Neutrophil (primary cell): ENCODE measurements around the gene PSAPL1.

Experiments
- H3K27ac ChIP-seq: fragments of 200-600 bp; sonication (generic); 2 replicates; pipeline ENCODE4 v1.5.1; 2016; ENCODE audit warnings: mild to moderate bottlenecking, moderate library complexity
- H3K27me3 ChIP-seq: fragments of 200-600 bp; sonication (generic); 2 replicates; pipeline ENCODE4 v1.6.0; 2016; ENCODE audit warnings: mild to moderate bottlenecking
- H3K36me3 ChIP-seq: fragments of 200-600 bp; sonication (generic); 2 replicates; pipeline ENCODE4 v1.5.1; 2017
- H3K4me1 ChIP-seq, 2 experiments: fragments of 200-600 bp in 1 of 2; sonication (generic) in 1 of 2; 1 replicate in 1 of 2; 2 replicates in 1 of 2; pipeline versions ENCODE4 v1.5.1 to v1.6.1; 2013 to 2016; ENCODE audit warnings: low read depth in 1 of 2, low read length in 1 of 2, mild to moderate bottlenecking in 1 of 2, moderate library complexity in 1 of 2; ENCODE audit not compliant: control insufficient read depth in 1 of 2, insufficient read depth in 1 of 2
- H3K4me3 ChIP-seq, 2 experiments: fragments of 200-600 bp in 1 of 2; sonication (generic) in 1 of 2; 1 replicate in 1 of 2; 2 replicates in 1 of 2; pipeline ENCODE4 v1.5.1; 2013 to 2016; ENCODE audit warnings: low read depth in 1 of 2, low read length in 1 of 2, mild to moderate bottlenecking in 1 of 2, moderate library complexity in 1 of 2
- H3K9me3 ChIP-seq: fragments of 200-600 bp; sonication (generic); 2 replicates; pipeline ENCODE4 v1.5.1; 2016
- TF ChIP-seq, protein P1 (sequence below): fragments of 200-600 bp; sonication (generic); IDR thresholded peaks from 2 replicates; pipeline ENCODE4 v1.5.1; 2016; ENCODE audit warnings: antibody characterized with exemption

PSAPL1 gene

DNA sequence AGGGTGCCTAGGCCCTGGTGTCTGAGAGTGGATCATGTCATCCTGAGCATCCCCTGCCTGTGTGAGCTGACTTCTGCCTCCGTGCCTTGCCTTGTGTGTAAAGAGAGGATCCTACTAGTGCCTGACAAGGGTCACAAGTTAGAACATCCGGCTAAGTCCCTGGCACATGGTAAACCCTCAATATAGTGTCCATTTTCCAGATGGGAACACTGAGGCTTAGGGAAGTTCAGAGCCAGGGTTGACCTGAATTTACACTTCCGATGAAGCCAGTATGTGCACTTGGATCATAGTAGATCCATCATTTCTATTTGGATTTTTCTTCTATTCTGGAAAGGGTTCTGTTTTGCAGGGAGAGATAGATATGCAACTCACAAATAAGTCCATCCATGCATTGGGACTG lies 12.5 kb upstream of the PSAPL1 start:
- Histone ChIP-seq H3K27me3 (peaks cover 16% of the 10 kb centered on the region), H3K4me3 (no peak overlapping the region)
- TF ChIP-seq, protein P1, sequence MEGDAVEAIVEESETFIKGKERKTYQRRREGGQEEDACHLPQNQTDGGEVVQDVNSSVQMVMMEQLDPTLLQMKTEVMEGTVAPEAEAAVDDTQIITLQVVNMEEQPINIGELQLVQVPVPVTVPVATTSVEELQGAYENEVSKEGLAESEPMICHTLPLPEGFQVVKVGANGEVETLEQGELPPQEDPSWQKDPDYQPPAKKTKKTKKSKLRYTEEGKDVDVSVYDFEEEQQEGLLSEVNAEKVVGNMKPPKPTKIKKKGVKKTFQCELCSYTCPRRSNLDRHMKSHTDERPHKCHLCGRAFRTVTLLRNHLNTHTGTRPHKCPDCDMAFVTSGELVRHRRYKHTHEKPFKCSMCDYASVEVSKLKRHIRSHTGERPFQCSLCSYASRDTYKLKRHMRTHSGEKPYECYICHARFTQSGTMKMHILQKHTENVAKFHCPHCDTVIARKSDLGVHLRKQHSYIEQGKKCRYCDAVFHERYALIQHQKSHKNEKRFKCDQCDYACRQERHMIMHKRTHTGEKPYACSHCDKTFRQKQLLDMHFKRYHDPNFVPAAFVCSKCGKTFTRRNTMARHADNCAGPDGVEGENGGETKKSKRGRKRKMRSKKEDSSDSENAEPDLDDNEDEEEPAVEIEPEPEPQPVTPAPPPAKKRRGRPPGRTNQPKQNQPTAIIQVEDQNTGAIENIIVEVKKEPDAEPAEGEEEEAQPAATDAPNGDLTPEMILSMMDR, result no peak

DNA sequence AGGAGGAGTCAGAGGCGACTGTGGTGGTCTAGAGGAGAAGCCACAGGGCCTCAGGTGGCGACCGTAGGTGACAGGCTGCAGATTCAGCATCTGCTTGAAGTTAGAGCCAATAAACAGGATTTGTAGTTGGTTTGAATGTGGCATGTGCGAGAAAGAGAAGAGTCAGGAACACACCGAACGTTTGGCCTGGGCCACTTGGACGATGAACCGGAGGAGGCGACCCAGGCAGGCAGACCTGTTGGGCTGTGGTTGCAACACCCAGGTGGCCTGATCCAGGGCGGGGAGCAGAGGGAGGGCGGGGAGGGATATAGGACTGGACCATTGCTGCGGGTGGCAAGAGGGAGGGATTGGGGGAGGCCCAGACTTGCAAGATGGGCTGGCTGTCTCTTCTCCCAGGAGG lies 10.0 kb upstream of the PSAPL1 start:
- Histone ChIP-seq H3K27me3 (peaks cover 16% of the 10 kb centered on the region), H3K9me3 (no peaks in the 10 kb centered on the region), H3K27ac (no peak overlapping the region), H3K4me3 (no peak overlapping the region), H3K36me3 (no peaks in the 10 kb centered on the region), H3K4me1 (no peaks in the 10 kb centered on the region)
- TF ChIP-seq, protein P1, result no peak

More for the DNA sequence above, 12.5 kb upstream of the PSAPL1 start:
- H3K4me1 ChIP-seq, result no peaks in the 10 kb centered on the region
- H3K9me3 ChIP-seq, result no peaks in the 10 kb centered on the region
- no peaks in the 10 kb centered on the region for H3K36me3 ChIP-seq
- H3K27ac ChIP-seq, result no peak overlapping the region

DNA sequence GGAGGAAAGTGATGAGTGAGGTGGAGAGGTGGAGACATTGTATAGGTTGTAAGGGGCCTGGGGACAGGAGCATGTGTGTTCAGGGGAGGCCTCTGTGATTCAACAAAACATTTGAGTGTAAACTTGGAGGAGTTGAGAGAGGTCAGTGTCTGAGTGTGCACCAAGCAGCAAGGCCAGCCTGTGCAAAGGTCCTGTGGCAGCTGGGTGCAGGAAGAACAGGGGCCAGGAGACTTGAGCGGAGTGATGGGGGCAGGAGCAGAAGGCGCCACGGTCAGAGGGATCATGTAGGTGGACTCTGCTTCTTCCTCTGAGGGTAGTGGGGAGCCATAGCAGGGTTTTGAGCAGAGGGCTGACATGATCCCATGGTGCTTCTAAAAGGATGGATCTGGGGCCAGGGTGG lies 9.6 kb upstream of the PSAPL1 start:
- Histone ChIP-seq H3K27me3 (peaks cover 16% of the 10 kb centered on the region), H3K36me3 (no peaks in the 10 kb centered on the region), H3K27ac (no peak overlapping the region), H3K4me3 (no peak overlapping the region), H3K4me1 (no peaks in the 10 kb centered on the region), H3K9me3 (no peaks in the 10 kb centered on the region)
- TF ChIP-seq, protein P1, result no peak

DNA sequence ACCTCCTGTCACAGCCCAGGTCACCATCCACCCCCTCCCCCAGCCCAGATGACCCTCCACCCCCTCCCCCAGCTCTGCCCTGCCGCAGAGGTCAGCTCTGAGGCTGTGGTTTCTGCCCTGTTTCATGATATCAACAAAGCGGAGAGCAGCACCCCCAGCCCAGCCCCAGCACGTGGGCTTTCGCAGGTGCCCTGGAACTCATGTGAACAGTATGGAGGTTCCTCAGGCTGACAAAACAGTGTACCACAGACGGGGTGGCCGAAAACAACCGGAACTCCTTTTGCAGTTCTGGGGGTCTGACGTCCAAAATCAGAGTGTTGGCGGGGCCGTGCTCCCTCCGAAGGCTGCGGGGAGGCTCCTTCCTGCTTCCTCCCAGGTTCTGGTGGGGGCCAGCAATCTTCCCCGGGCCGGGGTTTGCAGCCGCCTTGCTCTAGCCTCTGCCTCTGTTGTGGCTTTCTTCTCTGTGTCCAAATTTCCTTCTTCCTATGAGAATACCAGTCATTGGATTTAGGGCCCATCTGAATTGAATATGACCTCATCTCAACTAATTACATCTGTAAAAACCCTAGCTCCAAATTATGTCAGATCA lies 7.9 kb upstream of the PSAPL1 start:
- Histone ChIP-seq H3K4me3 (no peak overlapping the region), H3K27ac (no peak overlapping the region), H3K36me3 (no peaks in the 10 kb centered on the region), H3K9me3 (no peaks in the 10 kb centered on the region), H3K4me1 (no peaks in the 10 kb centered on the region), H3K27me3 (peaks cover 16% of the 10 kb centered on the region)
- TF ChIP-seq, protein P1, result no peak

DNA sequence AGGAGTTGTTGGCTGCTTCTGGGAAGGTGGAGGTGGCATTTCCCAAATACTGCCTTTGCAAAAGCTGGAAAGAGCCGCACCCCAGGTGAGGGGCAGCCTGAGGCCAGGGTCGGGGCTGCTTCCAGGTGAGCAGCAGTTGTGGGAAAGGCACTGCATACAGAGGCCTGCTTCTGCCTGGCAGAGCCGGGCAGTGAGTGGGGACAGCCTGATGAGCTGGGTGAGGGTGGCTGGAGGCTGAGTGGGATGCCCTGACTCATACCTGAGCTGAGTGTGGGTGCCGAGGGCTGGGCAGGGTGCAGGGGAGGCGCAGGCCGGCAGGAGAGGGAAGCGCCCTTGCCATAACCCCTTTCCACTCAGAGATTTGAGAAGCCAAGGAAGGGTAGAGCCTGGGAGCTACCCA lies 6.5 kb upstream of the PSAPL1 start:
- Histone ChIP-seq H3K36me3 (no peaks in the 10 kb centered on the region), H3K9me3 (no peaks in the 10 kb centered on the region), H3K4me1 (no peaks in the 10 kb centered on the region), H3K27ac (no peak overlapping the region), H3K4me3 (no peak overlapping the region), H3K27me3 (peaks cover 10% of the 10 kb centered on the region)
- TF ChIP-seq, protein P1, result no peak

DNA sequence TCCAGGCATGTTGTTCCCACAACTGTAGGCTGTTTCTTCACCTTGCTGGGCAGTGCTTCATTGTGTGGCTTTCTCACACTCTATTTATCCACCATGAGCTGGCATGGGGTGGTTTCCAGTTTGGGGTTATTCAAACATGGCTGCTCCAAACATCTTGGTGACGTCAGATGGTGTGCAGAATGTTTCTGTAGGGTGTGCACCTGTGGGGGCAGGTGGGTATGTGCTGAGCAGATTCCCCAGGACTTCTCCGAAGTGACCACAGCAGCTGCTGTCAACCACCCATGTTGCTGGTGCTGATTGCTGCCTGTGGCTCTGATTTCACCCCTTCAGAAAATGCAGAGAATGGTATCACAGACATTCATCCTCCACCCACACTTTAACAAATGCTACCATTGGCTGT lies 5.0 kb upstream of the PSAPL1 start:
- peaks cover 8% of the 10 kb centered on the region for H3K27me3 ChIP-seq
- H3K4me1 ChIP-seq, result no peaks in the 10 kb centered on the region
- H3K27ac ChIP-seq, result no peak overlapping the region
- H3K36me3 ChIP-seq, result no peaks in the 10 kb centered on the region
- no peaks in the 10 kb centered on the region for H3K9me3 ChIP-seq
- TF ChIP-seq, protein P1, result no peak
- no peak overlapping the region for H3K4me3 ChIP-seq
